ENCODE data around the gene KCNH1. TPM values are rescaled to one million over a fixed set of nuclear protein-coding genes. Genes with fewer than 3 reads are reported as not detected.
A peak's percentile ranks its signal among the peaks of the same experiment; 100 is the strongest.

Gene KCNH1
- total and polyA plus RNA-seq, 2 experiments from 2014 or later, result 0.28 TPM; not detected in 1

- Histone ChIP-seq H3K4me3 (no peak overlapping the region), H3K36me3 (ENCODE audit: insufficient read depth) (no peaks in the 10 kb centered on the region), H3K4me2 (no peak overlapping the region), H2AFZ (no peak overlapping the region), H3K27ac (ENCODE audit: low read depth) (no peak overlapping the region), H3F3A (replicated peaks; ENCODE audit: low read depth) (no peaks in the 10 kb centered on the region), H3K79me2 (replicated peaks; ENCODE audit: insufficient read depth) (no peaks in the 10 kb centered on the region), H4K20me1 (replicated peaks; ENCODE audit: insufficient read depth) (peaks cover 3% of the 10 kb centered on the region; the same call in 1 of the 2 replicates), H3K27me3 (ENCODE audit: insufficient read depth) (no peaks in the 10 kb centered on the region), H3K4me1 (ENCODE audit: insufficient read depth) (peaks cover 12% of the 10 kb centered on the region), H3K9me2 (ENCODE audit: insufficient read depth) (no peaks in the 10 kb centered on the region)
- Mint-ChIP-seq H3K9me3 (no peaks in the 10 kb centered on the region), H3K4me1 (peaks cover 12% of the 10 kb centered on the region; the same call in 2 of the 3 replicates), H3K4me3 (no peak overlapping the region), H3K27me3 (ENCODE audit: insufficient read depth, low read depth, poor library complexity) (peaks cover 3% of the 10 kb centered on the region), H3K36me3 (ENCODE audit: low read depth) (no peaks in the 10 kb centered on the region), H3K27ac (no peak overlapping the region)
- DNase-seq (ENCODE audit: low spot score) (peak; percentile 79), ATAC-seq (peak; percentile 97)
- TF ChIP-seq CREB1 (CRISPR knock-in tag; IDR thresholded peaks at IDR 0.05; ENCODE audit: low read depth) (no peak), REST (IDR thresholded peaks at IDR 0.05; ENCODE audit: unreplicated experiment) (peak; percentile 87)
Observed at GRCh38 chr1:210726621-210727020, 407.3 kb downstream of the KCNH1 start.

GRCh38 chr1:210724768-210725167 is 409.2 kb downstream of the KCNH1 start:
- H3K4me1 Mint-ChIP-seq, result peaks cover 4% of the 10 kb centered on the region; the same call in 2 of the 3 replicates
- H3K27me3 ChIP-seq (ENCODE audit: insufficient read depth), result no peaks in the 10 kb centered on the region
- H3K4me1 ChIP-seq (ENCODE audit: insufficient read depth), result peaks cover 5% of the 10 kb centered on the region
- no peak overlapping the region for H3K4me3 Mint-ChIP-seq
- no peaks in the 10 kb centered on the region for H3K36me3 ChIP-seq (ENCODE audit: insufficient read depth)
- no peak overlapping the region for H3K27ac Mint-ChIP-seq
- H3K36me3 Mint-ChIP-seq (ENCODE audit: low read depth), result no peaks in the 10 kb centered on the region
- H3F3A ChIP-seq (replicated peaks; ENCODE audit: low read depth), result no peaks in the 10 kb centered on the region
- no peak overlapping the region for H2AFZ ChIP-seq
- no peaks in the 10 kb centered on the region for H3K79me2 ChIP-seq (replicated peaks; ENCODE audit: insufficient read depth)
- no peaks in the 10 kb centered on the region for H3K9me2 ChIP-seq (ENCODE audit: insufficient read depth)
- H3K27ac ChIP-seq (ENCODE audit: low read depth), result no peak overlapping the region
- DNase-seq (ENCODE audit: low spot score), result no peak
- no peaks in the 10 kb centered on the region for H3K9me3 Mint-ChIP-seq
- ATAC-seq, result no peak
- no peak overlapping the region for H3K4me2 ChIP-seq
- peaks cover 3% of the 10 kb centered on the region for H3K27me3 Mint-ChIP-seq (ENCODE audit: insufficient read depth, low read depth, poor library complexity)
- H4K20me1 ChIP-seq (replicated peaks; ENCODE audit: insufficient read depth), result no peaks in the 10 kb centered on the region
- H3K4me3 ChIP-seq, result no peak overlapping the region
- TF ChIP-seq STAT1 (IDR thresholded peaks at IDR 0.05; ENCODE audit: unreplicated experiment), result no peak
- no peak for TF ChIP-seq REST (IDR thresholded peaks at IDR 0.05; ENCODE audit: unreplicated experiment)
- no peak for TF ChIP-seq EZH2phosphoT487 (IDR thresholded peaks at IDR 0.05; ENCODE audit: unreplicated experiment)
- TF ChIP-seq ZNF114 (CRISPR knock-in tag; IDR thresholded peaks at IDR 0.05), result no peak
- TF ChIP-seq NANOG (IDR thresholded peaks at IDR 0.05; ENCODE audit: borderline replicate concordance), result no peak
- TF ChIP-seq ETS1 (IDR thresholded peaks at IDR 0.05), result no peak
- no peak for TF ChIP-seq POLR2AphosphoS5 (IDR thresholded peaks at IDR 0.05; ENCODE audit: low read depth)

All from GM23338 (cell line).